SKM-1 (cell line): ENCODE data around the gene PIK3R1.
A peak's percentile ranks its signal among the peaks of the same experiment; 100 is the strongest.

Experiments
- DNase-seq: peaks from one replicate; lab custom pipeline; 2025; ENCODE audit not compliant: unreplicated experiment; lab: John Stamatoyannopoulos, UW

The PIK3R1 gene

DNA sequence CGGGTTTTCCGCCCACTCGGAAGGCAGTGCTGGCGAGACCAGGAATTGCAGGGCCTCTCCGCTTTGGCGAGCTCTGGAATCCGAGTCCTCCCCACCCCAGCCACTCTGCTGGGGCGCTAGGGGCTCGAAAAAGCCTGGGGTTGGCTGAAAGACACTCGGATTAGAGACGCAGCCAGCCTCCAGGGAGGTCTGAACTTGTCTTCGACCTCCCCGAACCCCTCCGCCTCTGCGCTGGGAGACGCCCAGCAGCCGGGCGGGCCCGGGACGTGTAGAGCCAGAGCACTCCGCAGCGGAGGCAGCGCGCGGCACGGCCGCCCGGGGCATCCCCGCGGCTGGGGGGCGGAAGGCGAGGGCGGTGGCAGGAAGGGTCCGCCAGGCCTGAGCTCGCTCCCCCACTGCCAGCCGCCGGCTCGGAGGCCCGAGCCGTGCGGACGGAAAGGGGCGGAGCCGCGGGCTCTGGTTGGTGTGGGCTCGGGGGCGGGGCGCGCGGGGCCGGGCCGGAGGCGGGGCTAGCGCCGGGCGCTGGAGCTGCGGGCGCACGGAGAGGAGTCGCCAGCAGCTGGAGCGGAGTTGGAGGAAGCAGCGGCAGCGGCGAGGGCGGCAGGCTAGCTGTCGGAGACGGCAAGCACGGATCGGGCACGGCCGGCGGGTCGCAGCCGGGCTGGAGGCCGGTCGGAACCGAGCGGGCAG lies at the start of gene PIK3R1:
Gene PIK3R1 (plus strand): TSS at position 549 of the 690 bp plus-strand sequence. CDS start 10,920 bp downstream, outside the sequence.
- DNase-seq: peak; percentile 83

DNA sequence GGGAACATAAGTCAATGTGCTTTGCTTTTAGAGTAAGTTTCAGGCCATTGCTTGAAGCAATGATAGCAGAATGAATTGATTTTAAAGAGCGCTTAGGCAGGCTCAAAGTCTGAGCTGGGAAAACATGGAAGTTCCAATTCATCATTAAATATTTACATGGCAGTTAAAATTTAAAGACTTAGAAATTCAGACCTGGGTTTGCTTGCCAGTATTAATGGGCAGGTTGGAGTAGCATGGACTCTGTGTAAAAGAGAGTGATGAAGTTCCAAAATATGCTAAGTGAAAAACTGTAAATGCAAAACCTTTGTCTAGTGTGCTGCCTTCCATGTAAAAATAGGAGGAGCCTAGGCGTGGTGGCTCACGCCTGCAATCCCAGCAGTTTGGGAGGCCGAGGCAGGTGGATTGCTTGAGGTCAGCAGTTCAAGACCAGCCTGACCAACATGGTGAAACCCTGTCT lies 48.3 kb upstream of the PIK3R1 start:
- DNase-seq: no peak

- no peak for DNase-seq
Observed at GRCh38 chr5:68169903-68170302, 45.7 kb upstream of the PIK3R1 start.

- DNase-seq: no peak
Observed at GRCh38 chr5:68170826-68171558, 44.6 kb upstream of the PIK3R1 start.

- no peak for DNase-seq
Observed at GRCh38 chr5:68172314-68172713, 43.2 kb upstream of the PIK3R1 start.

GRCh38 chr5:68173007-68173406 lies 42.5 kb upstream of the PIK3R1 start:
- no peak for DNase-seq

DNA sequence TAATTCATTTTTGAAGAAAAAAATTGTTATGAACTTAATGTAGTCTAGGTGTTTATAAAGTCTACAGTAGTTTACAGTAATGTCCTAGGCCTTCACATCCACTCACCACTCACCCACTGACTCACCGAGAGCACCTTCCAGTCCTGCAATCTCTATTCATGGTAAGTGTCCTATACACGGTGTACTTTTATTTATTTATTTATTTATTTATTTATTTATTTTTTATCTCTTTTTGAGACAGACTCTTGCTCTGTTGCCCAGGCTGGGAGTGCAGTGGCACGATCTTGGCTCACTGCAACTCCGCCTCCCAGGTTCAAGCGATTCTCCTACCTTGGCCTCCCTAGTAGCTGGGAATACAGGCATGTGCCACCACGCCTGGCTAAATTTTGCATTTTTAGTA lies 39.3 kb upstream of the PIK3R1 start:
- no peak for DNase-seq

DNA sequence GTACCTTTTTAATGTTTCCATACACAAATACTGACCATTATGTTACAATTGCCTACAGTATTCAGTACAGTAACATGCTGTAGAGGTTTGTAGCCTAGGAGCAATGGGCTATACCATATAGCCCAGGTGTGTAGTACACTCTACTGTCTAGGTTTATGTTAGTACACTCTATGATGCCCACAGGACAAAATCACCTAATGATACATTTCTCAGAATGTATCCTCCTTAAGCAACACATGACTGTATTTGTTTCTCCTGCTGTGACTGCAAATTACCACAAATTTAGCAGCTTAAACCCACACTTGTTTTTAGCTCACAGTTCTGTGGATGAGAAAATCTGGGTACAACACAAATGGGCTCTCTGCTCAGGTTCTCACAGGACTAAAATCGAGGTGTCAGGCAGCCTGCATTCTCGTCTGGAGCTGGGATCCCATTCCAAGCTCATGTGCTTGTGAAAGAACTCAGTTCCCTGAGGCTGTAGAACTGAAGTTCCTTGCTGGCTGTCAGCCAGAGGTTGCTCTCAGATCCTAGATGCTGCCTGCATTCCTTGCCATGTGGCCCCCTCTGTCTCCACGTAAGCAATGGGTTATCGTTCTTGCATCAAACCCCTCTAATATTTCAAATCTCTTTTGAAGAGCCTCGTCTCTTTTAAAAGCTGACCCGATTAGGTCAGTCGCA lies 38.6 kb upstream of the PIK3R1 start:
- no peak for DNase-seq

DNA sequence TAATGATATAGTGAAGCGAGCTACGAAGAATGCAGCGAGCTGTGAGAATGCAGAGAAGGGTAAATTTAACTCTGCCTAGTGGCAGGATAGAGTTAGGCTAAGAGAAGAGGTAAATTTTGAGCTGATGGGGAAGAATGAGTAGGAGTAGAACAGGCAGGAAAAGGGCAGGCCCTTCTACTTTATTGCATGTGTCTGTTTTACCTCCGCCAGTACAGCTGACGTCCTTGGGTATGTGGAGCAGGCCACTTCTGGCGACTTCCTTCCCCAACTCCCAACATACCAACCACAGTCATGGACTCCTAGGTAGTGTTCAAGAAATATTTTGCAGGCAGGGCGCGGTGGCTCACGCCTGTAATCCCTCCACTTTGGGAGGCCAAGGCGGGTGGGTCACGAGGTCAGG lies 37.9 kb upstream of the PIK3R1 start:
- no peak for DNase-seq

- DNase-seq: no peak
Observed at GRCh38 chr5:68178579-68178978, 37.0 kb upstream of the PIK3R1 start.

- DNase-seq: no peak
Observed at GRCh38 chr5:68180121-68181038, 35.2 kb upstream of the PIK3R1 start.

- no peak for DNase-seq
Observed at GRCh38 chr5:68181039-68181599, 34.4 kb upstream of the PIK3R1 start.

GRCh38 chr5:68182094-68182493 lies 33.5 kb upstream of the PIK3R1 start:
- no peak for DNase-seq

- DNase-seq: no peak
Observed at GRCh38 chr5:68182534-68182933, 33.0 kb upstream of the PIK3R1 start.

- DNase-seq: no peak
Observed at GRCh38 chr5:68187268-68188055, 28.1 kb upstream of the PIK3R1 start.

DNA sequence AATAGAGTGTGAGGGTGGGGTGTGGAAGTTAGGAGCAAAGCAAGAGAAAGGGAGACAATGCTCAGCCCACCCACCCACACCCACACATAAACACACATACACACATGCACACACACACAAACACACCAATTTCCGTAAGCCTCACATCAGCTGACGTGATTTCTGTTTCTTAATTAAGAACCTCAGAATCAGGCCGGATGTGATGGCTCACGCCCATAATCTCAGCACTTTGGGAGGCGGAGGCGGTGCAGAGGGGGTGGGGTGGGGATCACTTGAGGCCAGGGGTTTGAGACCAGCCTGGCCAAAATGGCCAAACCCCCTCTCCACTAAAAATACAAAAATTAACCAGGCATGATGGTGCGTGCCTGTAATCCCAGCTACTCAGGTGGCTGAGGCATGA lies 26.4 kb upstream of the PIK3R1 start:
- DNase-seq: no peak

GRCh38 chr5:68189613-68190012 lies 25.9 kb upstream of the PIK3R1 start:
- no peak for DNase-seq

GRCh38 chr5:68190619-68191018 lies 24.9 kb upstream of the PIK3R1 start:
- no peak for DNase-seq

DNA sequence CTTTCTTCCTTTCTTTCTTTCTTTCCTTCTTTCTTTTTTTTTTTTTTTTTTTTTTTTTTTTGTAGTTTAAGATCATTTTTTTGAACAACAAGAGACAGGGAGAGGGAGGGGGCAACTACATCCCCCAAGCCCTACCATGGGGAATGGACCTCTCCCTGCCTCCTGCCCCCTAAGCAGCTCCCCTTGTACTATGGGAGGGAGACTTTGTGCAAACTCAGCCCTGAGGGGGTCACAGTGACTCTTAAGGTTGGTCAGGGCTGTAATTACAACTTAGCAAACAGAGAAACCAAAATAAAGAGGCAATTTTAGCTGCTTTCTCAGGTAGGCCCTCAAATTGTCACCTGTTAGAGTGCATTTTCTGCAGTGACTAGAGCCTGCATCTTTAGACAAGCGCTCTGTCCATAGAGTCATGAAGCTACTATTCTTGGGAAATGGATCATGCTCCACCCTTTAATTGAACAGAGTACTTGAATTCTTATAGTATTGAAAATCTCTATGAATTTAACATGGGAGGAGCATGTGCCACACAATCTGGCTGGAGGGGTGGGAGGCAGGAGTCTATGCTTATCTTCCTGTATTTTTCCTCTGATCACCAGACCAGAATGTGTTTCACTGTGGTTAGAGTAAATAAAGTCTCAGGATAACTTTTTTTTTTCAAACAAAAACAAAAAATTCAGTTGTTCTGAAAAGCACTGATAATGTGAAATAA lies 24.3 kb upstream of the PIK3R1 start:
- DNase-seq: no peak
